Measurements from ENCODE around the gene ZNF579. TPM values are rescaled to one million over a fixed set of nuclear protein-coding genes. Genes with fewer than 3 reads are reported as not detected.

The ZNF579 gene
- polyA plus RNA-seq, 1 donor (not counting 4 experiments of a cell fraction or from before 2014, with no cell fraction given), result 1.5 TPM

GRCh38 chr19:55619286-55619685 lies 38.6 kb upstream of the ZNF579 start:
- peaks cover 3% of the 10 kb centered on the region for H4K20me1 ChIP-seq (ENCODE audit: control insufficient read depth, extremely low read depth, insufficient read depth, low read length)
- H3K27me3 ChIP-seq (ENCODE audit: control insufficient read depth, extremely low read depth, insufficient read depth, low read length), result no peaks in the 10 kb centered on the region
- H3K4me2 ChIP-seq (ENCODE audit: control insufficient read depth, extremely low read depth, insufficient read depth, low read depth, low read length), result no peak overlapping the region
- dilution Hi-C loops (cut with MboI; ENCODE audit: extremely low pct_ligation_motif_present, low sequenced_read_pairs), result no loop called here
- peaks cover 2% of the 10 kb centered on the region for H3K79me2 ChIP-seq (ENCODE audit: control insufficient read depth, insufficient read depth, low read length)
- no peak overlapping the region for H3K27ac ChIP-seq (ENCODE audit: control insufficient read depth, insufficient read depth, low read length)
- no peaks in the 10 kb centered on the region for H3K9me3 ChIP-seq (ENCODE audit: control insufficient read depth, low read depth, low read length)
- peaks cover 7% of the 10 kb centered on the region for H3K4me1 ChIP-seq (ENCODE audit: control insufficient read depth, extremely low read depth, insufficient read depth, low read length)
- peaks cover 5 to 8% of the 10 kb centered on the region in 2 experiments for H3K36me3 ChIP-seq (ENCODE audit: control insufficient read depth in 2 of 2, extremely low read depth in 1 of 2, insufficient read depth in 2 of 2, low read length in 2 of 2)
- no peak overlapping the region for H2AFZ ChIP-seq (ENCODE audit: control insufficient read depth, low read length)
- H3K4me3 ChIP-seq (ENCODE audit: control insufficient read depth in 2 of 3, extremely low read depth in 1 of 3, insufficient read depth in 2 of 3, low read depth in 1 of 3, low read length in 3 of 3), result no peak overlapping the region
- DNase-seq (ENCODE audit: low read depth, low spot score) (no peak), FAIRE-seq (no peak)
- no peak for TF ChIP-seq CTCF (optimal IDR thresholded peaks at IDR 0.05 in 1 of 3, IDR thresholded peaks at IDR 0.05 in 1 of 3, conservative IDR thresholded peaks at IDR 0.05 in 1 of 3; ENCODE audit: extremely low read depth in 1 of 3, insufficient read depth in 2 of 3, low read length in 3 of 3)
- TF ChIP-seq EZH2 (IDR thresholded peaks at IDR 0.05; ENCODE audit: low read length), result no peak
- no peak overlapping the region for H3K9ac ChIP-seq (ENCODE audit: control insufficient read depth, extremely low read depth, insufficient read depth, low read length)
- H3K9me1 ChIP-seq (ENCODE audit: control insufficient read depth, extremely low read depth, insufficient read depth, low read length), result no peaks in the 10 kb centered on the region

- Histone ChIP-seq H3K4me3 (ENCODE audit: control insufficient read depth in 2 of 3, extremely low read depth in 1 of 3, insufficient read depth in 2 of 3, low read depth in 1 of 3, low read length in 3 of 3) (no peak overlapping the region), H3K9ac (ENCODE audit: control insufficient read depth, extremely low read depth, insufficient read depth, low read length) (no peak overlapping the region), H4K20me1 (ENCODE audit: control insufficient read depth, extremely low read depth, insufficient read depth, low read length) (peaks cover 3% of the 10 kb centered on the region), H3K27ac (ENCODE audit: control insufficient read depth, insufficient read depth, low read length) (no peak overlapping the region), H3K27me3 (ENCODE audit: control insufficient read depth, extremely low read depth, insufficient read depth, low read length) (no peaks in the 10 kb centered on the region), H3K4me1 (ENCODE audit: control insufficient read depth, extremely low read depth, insufficient read depth, low read length) (peaks cover 1% of the 10 kb centered on the region), H3K9me3 (ENCODE audit: control insufficient read depth, low read depth, low read length) (no peaks in the 10 kb centered on the region), H3K4me2 (ENCODE audit: control insufficient read depth, extremely low read depth, insufficient read depth, low read depth, low read length) (no peak overlapping the region), H3K36me3 (ENCODE audit: control insufficient read depth in 2 of 2, extremely low read depth in 1 of 2, insufficient read depth in 2 of 2, low read length in 2 of 2) (peaks cover 5 to 8% of the 10 kb centered on the region in 2 experiments), H3K79me2 (ENCODE audit: control insufficient read depth, insufficient read depth, low read length) (peaks cover 2% of the 10 kb centered on the region), H2AFZ (ENCODE audit: control insufficient read depth, low read length) (no peak overlapping the region), H3K9me1 (ENCODE audit: control insufficient read depth, extremely low read depth, insufficient read depth, low read length) (no peaks in the 10 kb centered on the region)
- TF ChIP-seq CTCF (optimal IDR thresholded peaks at IDR 0.05 in 1 of 3, IDR thresholded peaks at IDR 0.05 in 1 of 3, conservative IDR thresholded peaks at IDR 0.05 in 1 of 3; ENCODE audit: extremely low read depth in 1 of 3, insufficient read depth in 2 of 3, low read length in 3 of 3) (no peak), EZH2 (IDR thresholded peaks at IDR 0.05; ENCODE audit: low read length) (no peak)
- no peak for DNase-seq (ENCODE audit: low read depth, low spot score)
- dilution Hi-C loops (cut with MboI; ENCODE audit: extremely low pct_ligation_motif_present, low sequenced_read_pairs), result no loop called here
- FAIRE-seq, result no peak
These were observed 37.8 kb upstream of the ZNF579 start for GRCh38 chr19:55618426-55618825.
